ENCODE data around the gene PXDC1. TPM values are rescaled to one million over a fixed set of nuclear protein-coding genes. Genes with fewer than 3 reads are reported as not detected.

Gene PXDC1
- total RNA-seq, 4 donors from 2014 or later, result 73.5 to 102 (median 82.7) TPM

GRCh38 chr6:3731700-3732099 is 19.8 kb downstream of the PXDC1 start:
- H3K27ac ChIP-seq, result peak overlapping the region in 1 of 3 donors; percentile 3
- peak in 1 of 2 donors; percentile 33 for DNase-seq
- peaks cover 40% of the 10 kb centered on the region in 2 donors for H3K36me3 ChIP-seq
- H3K4me3 ChIP-seq (replicated peaks in 1 of 3), result no peak overlapping the region
- H3K4me1 ChIP-seq, result peaks cover 0 to 20% of the 10 kb centered on the region in 2 donors
- intact Hi-C loops (cut with DNase I), result loop anchor here (2.0 kb wide), 1 partner anchor 453 kb away; no protein-coding TSS in a partner anchor
- WGBS, 2 donors, result 77 to 78% methylated on average over 7 of the region's 7 CpGs
- no peaks in the 10 kb centered on the region for H3K9me3 ChIP-seq
- TF ChIP-seq CTCF (IDR thresholded peaks at IDR 0.05) (no peak), POLR2A (IDR thresholded peaks at IDR 0.05) (no peak)
- H3K27me3 ChIP-seq, result no peaks in the 10 kb centered on the region

- no peak overlapping the region for H3K4me3 ChIP-seq (replicated peaks in 1 of 3)
- H3K9me3 ChIP-seq, result no peaks in the 10 kb centered on the region
- H3K27ac ChIP-seq, result no peak overlapping the region
- no peaks in the 10 kb centered on the region for H3K27me3 ChIP-seq
- 80 to 82% methylated on average over 9 of the region's 9 CpGs for WGBS, 2 donors
- peaks cover 32 to 42% of the 10 kb centered on the region in 2 donors for H3K36me3 ChIP-seq
- TF ChIP-seq CTCF (IDR thresholded peaks at IDR 0.05), result no peak
- no peak for TF ChIP-seq POLR2A (IDR thresholded peaks at IDR 0.05)
- H3K4me1 ChIP-seq, result peaks cover 0 to 34% of the 10 kb centered on the region in 2 donors
- intact Hi-C loops (cut with DNase I), result no loop called here
- DNase-seq, result no peak
Measured at GRCh38 chr6:3729603-3730344, 21.7 kb downstream of the PXDC1 start.

GRCh38 chr6:3727593-3728108 is 23.9 kb downstream of the PXDC1 start:
- H3K4me1 ChIP-seq, result peaks cover 0 to 39% of the 10 kb centered on the region in 2 donors
- H3K9me3 ChIP-seq, result no peaks in the 10 kb centered on the region
- TF ChIP-seq POLR2A (IDR thresholded peaks at IDR 0.05) (no peak), CTCF (IDR thresholded peaks at IDR 0.05) (no peak)
- H3K27ac ChIP-seq, result no peak overlapping the region
- no peak overlapping the region for H3K4me3 ChIP-seq (replicated peaks in 1 of 3)
- 94 to 99% methylated on average over 11 of the region's 11 CpGs for WGBS, 2 donors
- intact Hi-C loops (cut with DNase I), result no loop called here
- DNase-seq, result no peak
- H3K27me3 ChIP-seq, result no peaks in the 10 kb centered on the region
- H3K36me3 ChIP-seq, result peaks cover 40% of the 10 kb centered on the region in 2 donors

- TF ChIP-seq CTCF (IDR thresholded peaks at IDR 0.05), result no peak
- no peak for TF ChIP-seq POLR2A (IDR thresholded peaks at IDR 0.05)
- H3K27ac ChIP-seq, result no peak overlapping the region
- intact Hi-C loops (cut with DNase I), result no loop called here
- DNase-seq, result no peak
- H3K36me3 ChIP-seq, result peaks cover 43 to 45% of the 10 kb centered on the region in 2 donors
- H3K27me3 ChIP-seq, result no peaks in the 10 kb centered on the region
- peaks cover 0 to 35% of the 10 kb centered on the region in 2 donors for H3K4me1 ChIP-seq
- WGBS, 2 donors, result 82 to 91% methylated on average over 5 of the region's 5 CpGs
- no peaks in the 10 kb centered on the region for H3K9me3 ChIP-seq
- no peak overlapping the region for H3K4me3 ChIP-seq (replicated peaks in 1 of 3)
Measured at GRCh38 chr6:3727036-3727435, 24.5 kb downstream of the PXDC1 start.

DNA sequence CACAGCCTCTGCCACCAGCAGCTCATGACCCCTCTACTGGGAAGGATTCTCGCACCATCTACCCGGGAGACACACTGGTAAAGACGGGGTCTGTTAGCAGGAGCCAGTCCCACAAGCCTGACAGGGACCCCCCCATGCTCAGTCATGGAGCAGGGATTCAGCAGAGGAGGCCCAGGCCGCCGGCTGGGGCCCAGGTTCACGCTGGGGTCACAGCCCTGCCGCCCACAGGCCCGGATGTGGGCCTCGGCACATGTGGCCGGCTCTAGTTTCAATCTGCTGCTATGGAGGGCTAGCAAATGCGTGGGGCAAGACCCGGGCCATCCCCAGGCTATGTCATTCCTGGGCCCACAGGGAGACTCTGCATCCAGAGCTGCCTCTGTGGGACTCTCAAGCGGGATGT is 25.1 kb downstream of the PXDC1 start:
- H3K36me3 ChIP-seq, result peaks cover 45 to 50% of the 10 kb centered on the region in 2 donors
- intact Hi-C loops (cut with DNase I), result no loop called here
- H3K27me3 ChIP-seq, result no peaks in the 10 kb centered on the region
- 82 to 84% methylated on average over 9 to 12 of the region's 13 CpGs for WGBS, 2 donors
- no peak overlapping the region for H3K27ac ChIP-seq
- no peak overlapping the region for H3K4me3 ChIP-seq (replicated peaks in 1 of 3)
- H3K4me1 ChIP-seq, result peaks cover 0 to 36% of the 10 kb centered on the region in 2 donors
- TF ChIP-seq POLR2A (IDR thresholded peaks at IDR 0.05) (no peak), CTCF (IDR thresholded peaks at IDR 0.05) (no peak)
- no peaks in the 10 kb centered on the region for H3K9me3 ChIP-seq
- no peak for DNase-seq

Data from thyroid gland (tissue), 4 donors.